Non-pigmented ciliary epithelial cell (primary cell): ENCODE results near the gene SEMA3D.

ENCODE experiments used
- DNase-seq: peaks from one replicate; pipeline ENCODE4 v3.0.0-alpha.2; 2010; ENCODE audit warnings: low read depth

The SEMA3D gene

DNA sequence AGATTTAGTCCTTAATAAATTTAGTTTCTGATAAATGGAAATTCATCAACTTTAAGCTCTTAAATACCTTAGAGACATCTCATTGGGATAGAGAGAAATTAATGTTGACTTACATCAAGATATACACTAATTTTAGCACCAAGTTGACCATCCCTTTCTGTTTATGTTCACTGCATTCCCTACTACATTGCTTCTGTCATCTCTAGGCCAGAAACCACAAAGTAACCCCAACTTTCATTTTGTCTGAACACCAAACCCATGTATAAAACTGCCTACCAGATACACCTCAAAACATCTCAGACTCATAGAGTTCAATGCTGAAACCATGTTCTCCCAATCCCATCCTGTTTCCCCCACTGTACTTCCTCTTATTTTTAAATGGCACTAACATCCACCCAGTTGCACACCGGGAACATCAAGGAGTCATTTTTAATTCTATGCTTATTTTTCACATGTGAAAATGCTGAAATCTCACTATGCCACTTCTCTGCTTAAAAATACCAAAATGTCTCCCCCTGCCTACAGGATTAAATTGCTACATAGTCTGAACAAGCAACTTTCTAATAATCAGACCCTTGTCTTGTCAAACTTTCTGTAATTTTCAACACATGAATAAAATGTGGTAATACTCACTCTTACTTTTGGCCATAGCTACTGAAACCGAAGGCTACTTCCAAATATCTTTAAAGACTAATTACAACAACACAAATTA lies 201.6 kb downstream of the SEMA3D start:
- no peak for DNase-seq

DNA sequence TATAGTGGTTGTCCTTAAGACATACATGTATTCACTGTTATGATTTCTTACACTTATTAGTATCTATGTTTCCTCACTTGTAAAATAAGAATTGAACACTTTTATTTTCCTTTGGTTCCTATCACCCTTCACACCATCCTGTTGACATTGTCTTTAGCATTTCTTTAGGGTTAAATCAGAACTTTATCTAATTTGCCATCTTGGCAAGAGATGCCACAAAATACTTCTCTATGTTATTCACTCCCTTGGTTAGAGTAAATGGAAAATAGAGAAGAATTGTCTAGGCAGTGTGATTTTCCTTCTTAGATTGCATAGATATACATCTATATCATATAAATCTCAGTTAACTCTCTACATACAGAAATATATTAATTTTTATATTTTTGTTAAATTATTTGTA lies 204.7 kb downstream of the SEMA3D start:
- no peak for DNase-seq

DNA sequence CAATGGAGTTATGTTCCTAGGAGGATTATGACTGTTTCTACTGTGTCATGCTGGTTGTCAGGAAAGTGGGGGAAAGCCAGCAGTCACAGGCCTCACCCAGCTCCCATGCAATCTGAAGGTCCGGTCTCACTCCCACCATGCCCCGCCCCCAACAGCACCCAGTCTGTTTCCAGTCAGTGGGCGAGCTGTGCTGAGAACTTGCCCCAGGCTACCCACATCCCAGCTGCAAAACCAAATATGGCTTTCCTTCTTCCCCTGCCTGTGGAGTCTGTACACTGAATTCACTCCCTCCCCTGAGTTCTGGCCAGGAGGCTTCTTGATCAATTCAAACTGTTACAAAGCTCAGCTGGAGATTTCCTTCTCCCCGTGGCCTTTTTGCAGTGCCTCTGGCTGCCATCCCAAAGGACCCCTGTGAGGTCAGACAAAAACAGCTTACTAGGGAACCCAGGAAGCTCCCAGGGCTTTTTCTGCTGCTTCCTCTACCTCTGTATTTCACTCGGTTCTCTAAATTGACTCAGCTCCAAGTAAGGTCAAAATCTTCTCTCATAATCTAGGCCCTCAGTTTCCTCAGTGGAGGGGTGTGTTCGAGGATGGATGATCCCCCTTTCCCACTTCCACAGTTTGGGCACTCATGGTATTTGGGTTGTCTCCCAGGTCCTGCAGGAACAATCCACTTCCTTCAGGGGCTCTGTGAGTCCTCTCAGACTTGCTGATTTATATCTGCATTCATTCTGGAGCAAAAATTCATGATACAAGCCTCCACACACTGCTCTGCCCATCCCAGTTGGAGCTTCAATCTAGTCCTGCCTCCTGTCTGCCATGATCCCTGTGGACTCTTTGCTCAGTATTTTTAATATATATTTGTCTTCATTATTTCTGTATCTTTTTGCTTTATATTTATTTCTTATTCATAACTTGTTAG lies 205.5 kb downstream of the SEMA3D start:
- DNase-seq = no peak

DNA sequence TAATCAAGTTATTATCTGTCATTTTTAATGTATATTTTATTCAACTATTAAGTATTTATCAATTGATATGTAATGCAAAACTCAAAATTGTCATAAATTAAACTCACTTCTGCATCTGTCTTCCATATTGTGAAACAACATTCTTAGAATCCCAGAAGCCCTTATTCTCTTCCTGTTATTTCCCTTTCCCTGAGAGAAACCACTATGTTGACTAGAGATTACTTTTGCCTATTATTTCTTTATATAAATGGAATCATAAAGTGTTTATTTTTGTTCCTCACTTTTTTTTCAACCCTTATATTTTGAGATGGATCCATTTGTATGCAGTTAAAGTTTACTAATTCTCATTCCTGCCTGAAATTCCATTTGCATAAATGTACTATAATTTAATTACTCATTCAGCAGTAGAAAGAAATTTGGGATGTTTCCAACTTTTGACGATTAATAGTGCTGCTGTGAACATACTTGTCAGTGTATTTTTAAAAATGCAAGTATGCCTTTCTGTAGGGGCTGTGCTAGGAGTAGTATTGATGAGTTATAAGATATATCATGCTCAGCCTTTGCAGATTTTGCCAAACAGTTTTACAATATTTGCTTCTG lies 211.2 kb downstream of the SEMA3D start:
- DNase-seq = no peak

DNA sequence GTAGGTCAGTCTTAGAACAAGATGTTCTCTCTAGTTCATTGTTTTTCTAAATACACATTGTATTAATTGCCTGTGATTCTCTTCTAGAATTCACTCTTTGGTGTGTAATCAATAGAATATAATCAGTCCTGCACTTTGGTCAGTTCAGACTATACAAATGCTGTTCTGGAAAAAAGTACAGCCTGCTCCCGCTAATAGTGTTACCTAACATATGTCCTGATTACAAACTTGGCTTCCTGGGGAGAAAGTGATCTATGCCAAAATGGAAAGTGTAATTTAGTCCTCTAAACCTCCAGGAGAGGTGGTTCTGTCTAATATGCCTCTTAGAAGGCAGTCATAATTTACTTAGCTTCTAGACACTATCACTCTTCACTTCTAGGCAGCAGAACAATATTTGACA lies 215.5 kb downstream of the SEMA3D start:
- DNase-seq = no peak

DNA sequence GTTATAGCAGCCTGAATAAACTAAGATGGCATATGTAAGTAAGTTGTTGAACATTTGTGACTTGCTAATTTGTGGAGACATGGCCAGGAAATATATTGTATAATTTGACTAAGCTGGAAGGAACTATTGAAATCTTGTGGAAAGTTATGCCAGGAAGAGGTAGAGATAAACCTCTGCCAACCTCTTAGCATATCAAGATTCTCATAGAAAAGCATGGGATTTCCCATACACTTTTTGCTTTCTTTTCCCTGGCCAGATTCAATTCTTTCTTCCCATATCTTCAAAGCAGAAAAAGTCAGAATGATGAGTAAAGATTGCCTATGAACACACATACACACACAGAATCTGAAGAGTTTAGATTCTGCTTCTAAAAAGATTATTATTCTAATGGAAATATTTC lies 216.2 kb downstream of the SEMA3D start:
- DNase-seq = no peak

- no peak for DNase-seq
These were observed 233.6 kb downstream of the SEMA3D start for GRCh38 chr7:84953234-84953633.

DNA sequence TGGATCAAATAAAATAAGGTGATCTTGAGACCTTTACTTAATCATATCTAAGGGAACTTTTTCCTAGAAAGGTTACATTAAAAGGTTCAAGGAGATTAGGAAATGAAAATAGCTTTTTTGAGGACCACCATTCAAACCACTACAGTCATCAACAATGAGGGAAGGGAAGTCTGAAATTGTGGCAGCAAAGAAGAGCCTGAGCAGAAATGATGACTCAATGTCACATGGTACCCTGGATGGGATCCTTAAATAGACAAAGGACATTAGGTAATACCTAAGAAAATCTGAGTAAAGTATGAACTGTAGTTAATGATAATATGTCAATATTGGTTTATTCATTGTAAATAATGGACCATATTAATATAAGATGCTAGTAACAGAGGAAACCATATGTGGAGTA lies 236.0 kb downstream of the SEMA3D start:
- DNase-seq = no peak

DNA sequence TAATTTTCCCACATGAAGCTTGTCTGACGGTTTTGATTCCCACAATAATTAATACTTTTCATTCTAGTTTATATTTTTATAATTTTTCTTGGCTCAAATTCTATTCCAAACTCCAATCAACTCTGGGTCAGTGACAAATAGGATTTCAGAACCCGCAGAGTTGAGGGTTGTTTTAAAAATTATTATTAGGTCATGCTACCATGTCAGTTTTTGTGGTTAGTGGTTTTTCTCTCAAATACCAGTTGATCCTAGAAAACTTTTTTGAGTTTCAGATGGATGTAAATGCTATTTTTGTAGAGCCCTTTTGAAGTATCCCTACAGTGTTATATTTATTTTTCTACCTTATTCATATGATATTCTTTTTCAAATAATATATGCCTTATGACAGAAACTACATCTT lies 237.4 kb downstream of the SEMA3D start:
- DNase-seq = no peak

GRCh38 chr7:84949067-84949466 lies 237.8 kb downstream of the SEMA3D start:
- DNase-seq = no peak

DNA sequence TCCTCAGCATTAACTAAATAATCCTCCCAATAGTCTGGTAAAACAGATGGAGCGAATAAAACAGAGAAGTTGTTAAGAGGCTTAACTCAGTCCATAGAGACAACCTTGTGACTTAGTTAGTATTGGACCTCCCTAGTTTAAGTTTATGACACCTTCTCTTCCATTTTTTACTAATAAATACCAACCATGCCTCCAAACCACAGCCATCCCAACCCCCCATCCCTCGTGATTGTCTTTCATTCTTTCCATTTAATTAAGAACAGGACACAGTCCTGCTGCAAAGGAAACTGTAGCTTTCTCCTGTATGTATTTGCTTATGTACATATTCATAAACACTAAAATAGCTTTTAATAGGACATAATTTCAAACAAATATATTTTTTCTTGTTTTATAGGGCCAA lies 238.2 kb downstream of the SEMA3D start:
- no peak for DNase-seq

GRCh38 chr7:84946549-84946948 lies 240.3 kb downstream of the SEMA3D start:
- DNase-seq = no peak
